Fibroblast of skin of abdomen (primary cell): ENCODE measurements around the gene ARHGAP5.
A peak's percentile ranks its signal among the peaks of the same experiment; 100 is the strongest.
"Not testable (repeated sequence)": the region's sequence is repeated elsewhere in the genome, so short reads cannot be mapped to it uniquely, and the experiment has no call there.

Experiments
- DNase-seq: peaks from one replicate; pipeline ENCODE4 v3.0.0-alpha.2; 2013

The ARHGAP5 gene

GRCh38 chr14:32121536-32121935 is 44.4 kb downstream of the ARHGAP5 start:
- no peak for DNase-seq

GRCh38 chr14:32121948-32122347 is 44.8 kb downstream of the ARHGAP5 start:
- peak; percentile 45 for DNase-seq

DNA sequence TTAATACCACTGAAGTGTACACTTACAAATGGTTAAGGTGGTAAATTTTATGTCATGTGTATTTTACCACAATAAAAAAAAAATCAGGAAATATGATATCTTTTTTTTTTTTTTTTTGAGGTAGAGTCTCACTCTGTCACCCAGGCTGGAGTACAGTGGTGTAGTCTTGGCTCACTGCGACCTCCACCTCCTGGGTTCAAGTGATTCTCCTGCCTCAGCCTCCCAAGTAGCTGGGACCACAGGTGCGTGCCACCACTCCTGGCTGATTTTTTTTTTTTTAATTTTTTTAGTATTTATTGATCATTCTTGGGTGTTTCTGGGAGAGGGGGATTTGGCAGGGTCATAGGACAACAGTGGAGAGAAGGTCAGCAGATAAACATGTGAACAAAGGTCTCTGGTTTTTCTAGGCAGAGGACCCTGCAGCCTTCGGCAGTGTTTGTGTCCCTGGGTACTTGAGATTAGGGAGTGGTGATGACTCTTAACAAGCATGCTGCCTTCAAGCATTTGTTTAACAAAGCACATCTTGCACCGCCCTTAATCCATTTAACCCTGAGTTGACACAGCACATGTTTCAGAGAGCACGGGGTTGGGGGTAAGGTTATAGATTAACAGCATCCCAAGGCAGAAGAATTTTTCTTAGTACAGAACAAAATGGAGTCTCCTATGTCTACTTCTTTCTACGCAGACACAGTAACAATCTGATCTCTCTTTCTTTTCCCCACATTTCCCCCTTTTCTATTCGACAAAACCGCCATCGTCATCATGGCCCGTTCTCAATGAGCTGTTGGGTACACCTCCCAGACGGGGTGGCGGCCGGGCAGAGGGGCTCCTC is 50.0 kb downstream of the ARHGAP5 start:
- DNase-seq, result not testable (repeated sequence)

GRCh38 chr14:32127731-32128654 is 50.9 kb downstream of the ARHGAP5 start:
- DNase-seq, result not testable (repeated sequence)

DNA sequence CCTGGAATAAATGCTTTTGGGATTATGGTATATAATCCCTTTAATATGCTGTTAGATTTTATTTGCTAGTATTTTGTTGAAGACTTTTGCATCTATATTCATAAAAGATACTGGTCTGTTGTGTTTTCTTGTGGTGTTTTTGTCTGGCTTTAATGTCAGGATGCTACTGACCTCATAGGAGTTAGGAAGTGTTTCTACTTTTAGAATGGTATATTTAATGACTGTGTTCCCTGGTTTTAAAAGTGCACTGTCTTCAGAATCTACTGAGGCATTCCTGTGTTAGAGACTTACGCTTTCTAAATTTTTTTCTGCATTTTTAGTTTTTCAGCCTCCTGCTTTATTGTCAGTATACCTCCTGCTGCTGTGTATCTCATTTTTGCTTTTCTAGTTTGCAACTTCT is 51.6 kb downstream of the ARHGAP5 start:
- no peak for DNase-seq

DNA sequence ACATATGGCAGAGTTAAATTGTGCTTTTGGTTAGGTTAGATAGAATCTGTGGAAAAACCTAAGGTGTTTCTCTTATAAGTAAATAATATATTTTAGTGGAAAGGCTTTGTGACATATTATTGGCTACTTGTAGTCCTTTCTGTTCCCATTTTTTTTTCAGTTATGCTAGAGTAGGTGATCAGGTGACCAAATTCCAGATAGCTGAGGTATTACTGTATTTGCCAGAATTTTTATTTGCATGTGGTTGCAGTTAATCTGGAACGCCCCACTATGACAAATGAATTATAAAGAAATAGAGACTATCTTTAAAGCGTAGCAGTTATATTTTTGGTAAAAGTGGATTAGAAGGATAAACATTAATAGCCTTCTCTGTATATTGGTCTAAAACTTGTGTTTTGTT is 52.0 kb downstream of the ARHGAP5 start:
- DNase-seq, result peak; percentile 70

GRCh38 chr14:32131689-32132088 is 54.6 kb downstream of the ARHGAP5 start:
- not testable (repeated sequence) for DNase-seq

- peak; percentile 87 for DNase-seq
Observed at GRCh38 chr14:32134448-32135097, 57.5 kb downstream of the ARHGAP5 start.

GRCh38 chr14:32136027-32136825 is 59.1 kb downstream of the ARHGAP5 start:
- DNase-seq, result no peak

DNA sequence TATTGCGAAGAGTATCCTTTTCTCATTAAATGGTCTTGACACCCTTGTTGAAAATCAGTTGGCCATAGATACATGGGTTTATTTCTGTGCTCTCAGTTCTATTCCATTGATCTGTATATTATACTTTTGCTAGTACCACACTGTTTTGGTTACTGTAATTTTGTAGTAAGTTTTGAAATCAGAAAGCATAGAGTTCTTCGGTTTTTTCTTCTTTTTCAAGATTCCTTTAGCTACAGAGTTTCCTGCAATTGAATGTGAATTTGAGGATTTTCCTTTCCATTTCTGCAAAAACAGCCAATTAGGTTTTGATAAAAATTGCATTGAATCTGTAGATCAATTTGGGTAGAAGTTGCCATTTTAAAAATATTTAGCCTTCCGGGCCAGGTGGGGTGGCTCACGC is 60.2 kb downstream of the ARHGAP5 start:
- no peak for DNase-seq

DNA sequence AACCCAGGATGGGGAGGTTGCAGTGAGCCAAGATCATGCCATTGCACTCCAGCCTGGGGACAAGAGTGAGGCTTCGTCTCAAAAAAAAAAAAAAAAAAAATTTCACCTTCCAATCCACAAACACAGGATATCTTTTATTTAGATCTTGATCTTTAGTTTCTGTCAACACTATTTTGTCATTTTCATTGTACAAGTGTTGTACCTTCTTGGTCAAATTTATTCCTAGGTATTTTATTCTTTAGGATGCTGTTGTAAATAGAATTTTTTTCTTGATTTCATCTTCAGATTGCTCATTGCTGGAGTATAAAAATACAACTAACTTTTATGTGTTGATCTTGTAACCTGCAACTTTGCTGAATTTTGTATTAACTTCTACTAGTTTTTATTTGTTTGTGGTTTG is 60.8 kb downstream of the ARHGAP5 start:
- DNase-seq, result no peak

DNA sequence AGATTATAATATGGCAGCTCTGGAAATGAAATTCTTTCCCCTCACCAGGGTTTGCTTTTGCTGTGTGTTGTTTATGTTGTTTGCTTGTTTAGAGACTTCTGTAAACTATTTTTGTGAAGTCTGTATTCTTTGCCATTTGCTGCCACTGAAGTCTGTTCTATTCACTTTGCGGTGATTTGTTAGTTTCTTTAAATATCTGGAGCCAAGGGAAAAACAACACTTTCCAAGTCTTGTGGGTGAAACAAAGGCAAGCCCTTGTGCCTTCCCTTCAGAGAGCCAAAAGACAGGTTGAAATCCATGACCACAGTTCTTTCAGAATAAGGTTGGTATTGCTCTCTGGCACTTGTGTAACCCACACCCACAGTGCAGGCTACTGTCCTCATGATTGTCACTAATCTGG is 65.2 kb downstream of the ARHGAP5 start:
- no peak for DNase-seq

DNA sequence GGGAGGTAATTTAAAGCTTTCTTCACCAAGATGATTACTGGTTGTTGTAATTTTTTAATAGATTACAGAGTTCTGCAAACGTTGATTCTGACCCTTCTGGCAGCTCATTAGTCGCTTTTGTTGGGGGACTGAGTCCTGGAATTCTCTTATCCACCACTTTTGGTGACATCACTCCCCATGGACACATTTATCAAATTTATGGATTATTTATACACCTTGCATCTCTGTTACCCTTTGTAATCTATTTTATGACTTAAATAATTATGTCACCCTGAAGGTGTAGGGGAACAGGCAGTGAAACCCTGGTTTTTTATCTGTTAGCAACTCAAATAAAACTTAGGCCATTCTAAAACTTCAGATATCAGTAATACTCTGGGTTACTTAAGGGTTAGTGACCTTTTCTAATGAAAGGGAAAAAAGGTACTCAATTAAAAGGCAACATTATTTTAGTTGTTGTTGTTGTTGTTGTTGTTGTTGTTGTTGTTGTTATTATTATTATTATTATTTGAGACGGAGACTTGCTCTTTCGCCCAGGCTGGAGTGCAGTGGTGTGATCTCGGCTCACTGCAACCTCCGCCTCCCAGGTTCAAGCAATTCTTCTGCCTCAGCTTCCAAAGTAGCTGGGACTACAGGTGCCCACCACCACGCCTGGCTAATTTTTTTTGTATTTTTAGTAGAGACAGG is 65.8 kb downstream of the ARHGAP5 start:
- no peak for DNase-seq

DNA sequence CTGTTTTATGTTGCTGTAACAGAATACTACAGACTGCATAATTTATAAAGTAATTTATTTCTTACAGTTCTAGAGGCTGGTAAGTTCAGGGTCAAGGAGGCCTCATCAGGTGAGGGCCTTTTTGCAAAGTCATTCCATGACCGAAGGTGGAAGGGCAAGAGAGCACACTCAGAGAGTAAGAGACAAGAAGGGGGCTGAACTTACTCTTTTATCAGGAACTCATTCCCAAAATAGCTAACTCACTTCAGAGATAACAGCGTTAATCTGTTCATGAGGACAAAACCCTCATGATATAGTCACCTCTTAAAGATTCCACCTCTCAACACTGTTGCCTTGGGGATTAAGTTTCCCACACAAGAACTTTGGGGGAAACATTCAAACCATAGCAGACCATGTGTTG is 73.3 kb downstream of the ARHGAP5 start:
- no peak for DNase-seq

DNA sequence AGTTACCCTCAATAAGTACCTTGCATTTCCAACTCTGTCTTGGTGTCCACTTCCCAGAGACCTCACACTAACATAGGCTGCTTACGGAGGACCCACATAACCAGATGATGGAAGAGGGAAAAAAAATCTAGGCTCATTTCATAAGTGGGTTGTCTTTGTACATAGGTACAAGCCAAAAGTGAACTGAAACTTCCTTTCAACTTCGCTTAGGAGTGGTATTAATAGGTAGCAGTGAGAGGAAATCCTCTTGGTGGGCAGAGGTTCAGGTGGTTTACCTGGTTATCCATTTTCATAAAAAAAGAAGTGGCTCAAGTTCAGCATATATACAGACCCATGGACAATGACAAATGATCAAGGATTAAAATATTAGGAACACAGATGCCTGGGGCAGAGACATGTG is 88.9 kb downstream of the ARHGAP5 start:
- DNase-seq, result no peak

DNA sequence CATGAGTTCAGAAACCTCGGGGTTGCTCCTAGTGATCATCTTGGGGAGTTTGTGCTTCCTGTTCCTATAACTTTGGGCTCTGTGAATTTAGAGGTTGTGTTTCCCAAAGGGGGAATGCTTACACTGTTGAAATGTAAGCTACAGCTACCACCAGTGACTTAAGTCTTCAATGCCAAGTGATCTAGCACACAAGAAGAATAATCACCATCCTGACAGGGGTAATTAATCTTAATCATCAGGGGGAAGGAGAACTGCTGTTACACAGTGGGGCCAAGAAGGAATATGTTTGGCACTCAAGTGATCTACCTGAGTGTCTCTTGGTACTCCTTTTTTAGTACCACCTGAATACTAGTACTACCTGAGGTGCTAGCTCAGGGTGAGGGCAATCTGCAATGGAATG is 89.8 kb downstream of the ARHGAP5 start:
- DNase-seq, result no peak

DNA sequence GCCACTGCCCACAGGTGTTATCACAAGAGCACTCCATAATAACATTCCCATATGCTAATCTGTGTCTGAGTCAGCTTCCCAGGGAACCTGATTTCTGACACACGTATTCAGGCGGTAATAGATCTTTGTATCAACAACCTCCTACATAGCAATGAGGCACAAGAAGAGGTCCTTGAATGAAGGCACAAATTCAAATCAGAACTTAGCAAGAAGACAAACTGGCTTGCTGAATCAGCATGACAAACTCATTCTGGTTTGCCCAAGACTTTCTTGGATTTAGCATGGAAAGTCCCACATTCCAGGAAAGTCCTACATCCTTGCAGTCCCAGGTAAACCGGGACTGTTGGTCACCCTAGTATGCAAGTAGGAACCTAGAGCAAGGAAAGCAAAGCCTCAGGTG is 90.8 kb downstream of the ARHGAP5 start:
- no peak for DNase-seq

GRCh38 chr14:32169191-32169590 is 92.1 kb downstream of the ARHGAP5 start:
- no peak for DNase-seq

DNA sequence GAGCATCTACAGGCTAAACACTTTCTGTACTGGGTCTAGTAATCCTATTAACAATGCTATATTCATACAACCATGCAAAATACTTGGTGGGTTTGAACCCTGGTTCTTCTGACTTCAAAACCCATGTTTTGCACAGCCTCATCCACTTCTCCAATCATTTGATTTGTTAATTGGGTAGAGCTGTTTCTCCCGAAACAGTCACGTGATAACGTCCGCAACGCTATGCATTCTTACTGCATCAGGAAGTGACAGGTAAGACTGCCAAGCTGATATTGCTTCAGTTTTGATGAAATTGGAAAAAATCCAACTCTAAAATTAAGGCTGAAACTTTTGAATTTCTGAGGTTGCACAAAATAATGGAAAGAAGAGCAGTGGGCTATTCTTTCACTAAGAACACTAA is 94.4 kb downstream of the ARHGAP5 start:
- DNase-seq, result no peak

DNA sequence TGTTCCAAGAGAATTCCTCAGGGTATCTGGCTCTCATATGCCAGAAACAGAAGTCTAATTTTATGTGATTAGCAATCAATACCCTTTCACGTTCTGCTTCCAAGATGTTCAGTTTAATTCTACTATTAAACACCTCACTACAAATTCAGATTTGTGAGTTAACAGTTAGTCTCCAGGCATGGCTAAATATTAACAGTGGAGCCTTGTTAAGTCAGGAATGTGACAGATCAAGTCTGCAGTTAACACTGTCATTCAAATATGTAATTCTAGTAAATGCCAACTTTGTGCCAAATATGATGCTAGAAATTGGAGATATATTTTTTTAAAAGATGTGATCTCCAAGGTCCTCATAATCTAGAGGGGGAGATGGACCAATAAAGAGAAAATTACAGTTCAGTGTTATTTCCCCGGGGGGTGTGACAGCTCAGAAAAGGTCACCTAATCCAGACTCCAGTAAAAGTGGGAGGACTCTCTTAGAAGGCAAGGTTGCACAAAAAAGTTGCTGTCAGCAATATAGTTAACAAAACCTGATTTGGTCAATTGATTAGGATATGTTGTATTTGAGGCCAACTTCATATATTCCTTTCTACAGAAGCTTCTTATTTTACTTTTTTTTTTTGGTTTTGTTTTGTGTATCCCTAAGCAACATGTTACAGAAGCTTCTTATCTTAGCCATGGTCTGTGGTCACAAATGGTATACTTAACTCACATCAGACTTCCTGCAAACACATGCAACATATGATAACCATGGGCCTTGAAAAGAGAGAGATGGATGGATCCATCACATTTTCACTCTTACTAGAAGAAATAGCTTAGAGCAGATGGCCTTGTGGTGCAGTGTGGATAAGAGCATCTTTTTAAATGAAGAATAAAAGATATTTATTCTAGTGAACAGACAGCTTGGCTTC is 106.3 kb downstream of the ARHGAP5 start:
- DNase-seq, result no peak

GRCh38 chr14:32185097-32185496 is 108.0 kb downstream of the ARHGAP5 start:
- DNase-seq, result no peak
